HG02678 (cell line): ENCODE data around the gene RTN4IP1.
A peak's percentile ranks its signal among the peaks of the same experiment; 100 is the strongest.

Experiments used
- ATAC-seq: cut with Tn5 transposase; IDR thresholded peaks from one replicate; pipeline ENCODE4 v1.9.1; 2021; ENCODE audit warnings: mild to moderate bottlenecking, moderate library complexity; ENCODE audit not compliant: unreplicated experiment

The RTN4IP1 gene, protein sequence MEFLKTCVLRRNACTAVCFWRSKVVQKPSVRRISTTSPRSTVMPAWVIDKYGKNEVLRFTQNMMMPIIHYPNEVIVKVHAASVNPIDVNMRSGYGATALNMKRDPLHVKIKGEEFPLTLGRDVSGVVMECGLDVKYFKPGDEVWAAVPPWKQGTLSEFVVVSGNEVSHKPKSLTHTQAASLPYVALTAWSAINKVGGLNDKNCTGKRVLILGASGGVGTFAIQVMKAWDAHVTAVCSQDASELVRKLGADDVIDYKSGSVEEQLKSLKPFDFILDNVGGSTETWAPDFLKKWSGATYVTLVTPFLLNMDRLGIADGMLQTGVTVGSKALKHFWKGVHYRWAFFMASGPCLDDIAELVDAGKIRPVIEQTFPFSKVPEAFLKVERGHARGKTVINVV

DNA sequence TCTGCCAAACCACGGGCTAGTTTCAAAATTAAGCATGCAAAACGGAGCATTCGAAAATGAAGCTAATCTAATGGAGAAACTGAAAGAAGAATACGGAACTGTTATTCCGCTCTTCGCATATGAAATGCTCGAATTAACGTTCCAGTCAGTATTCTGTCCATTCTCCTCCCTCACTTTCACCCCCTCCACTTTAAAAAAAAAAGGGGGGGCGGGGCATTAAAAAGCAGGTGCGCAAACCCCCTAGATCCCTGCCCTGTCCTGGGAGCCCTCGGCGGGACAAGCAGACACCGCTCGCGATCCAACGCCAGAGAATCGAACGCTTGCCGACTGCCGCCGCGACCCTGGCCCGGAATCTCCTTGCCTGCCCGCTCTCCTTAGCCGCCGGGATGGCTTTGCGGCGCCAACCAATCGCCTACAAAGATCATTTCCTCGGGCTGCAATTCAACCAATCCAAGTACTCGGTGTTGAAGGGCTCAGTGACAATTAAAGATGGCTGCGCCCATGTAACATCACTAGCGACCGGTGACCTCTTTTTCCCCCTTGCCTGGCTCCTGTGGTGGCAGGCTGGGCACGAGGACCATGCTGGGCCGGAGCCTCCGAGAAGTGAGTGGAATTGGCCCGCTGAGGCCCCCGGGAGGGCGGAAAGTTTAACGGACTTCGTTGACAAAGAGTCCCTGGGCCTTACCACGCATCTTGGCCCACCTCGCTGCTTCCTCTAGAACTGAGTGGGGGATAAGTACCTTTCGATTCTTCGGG, at the start of gene RTN4IP1, which contains the start of gene QRSL1:
Gene RTN4IP1, minus strand, starts transcription at position 396 of the 756 bp plus-strand sequence. CDS start 477 bp downstream, outside the sequence.
Gene QRSL1, plus strand, starts transcription at position 476 of the 756 bp plus-strand sequence. Its CDS starts 104 bp downstream, at position 580.
- ATAC-seq, result peak; percentile 80

DNA sequence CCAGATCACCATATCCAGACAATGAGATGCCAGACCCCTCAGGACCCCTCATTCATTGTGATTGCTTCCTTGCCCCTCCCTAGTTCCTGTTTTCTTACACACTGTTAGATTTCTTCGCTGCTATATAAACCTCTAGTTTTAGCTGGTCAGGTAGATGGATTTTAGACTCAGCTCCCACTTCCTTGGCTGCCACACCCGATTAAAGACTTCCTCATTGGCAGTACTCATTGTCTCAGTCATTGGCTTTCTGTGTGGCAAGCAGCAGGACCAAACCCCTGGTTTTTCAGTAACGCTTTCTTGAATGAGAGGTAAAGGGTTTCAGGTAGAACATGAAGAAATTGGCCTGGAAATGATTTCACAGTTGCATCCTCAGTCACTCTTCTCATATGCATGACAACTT, 48.0 kb upstream of the RTN4IP1 start:
- no peak for ATAC-seq

DNA sequence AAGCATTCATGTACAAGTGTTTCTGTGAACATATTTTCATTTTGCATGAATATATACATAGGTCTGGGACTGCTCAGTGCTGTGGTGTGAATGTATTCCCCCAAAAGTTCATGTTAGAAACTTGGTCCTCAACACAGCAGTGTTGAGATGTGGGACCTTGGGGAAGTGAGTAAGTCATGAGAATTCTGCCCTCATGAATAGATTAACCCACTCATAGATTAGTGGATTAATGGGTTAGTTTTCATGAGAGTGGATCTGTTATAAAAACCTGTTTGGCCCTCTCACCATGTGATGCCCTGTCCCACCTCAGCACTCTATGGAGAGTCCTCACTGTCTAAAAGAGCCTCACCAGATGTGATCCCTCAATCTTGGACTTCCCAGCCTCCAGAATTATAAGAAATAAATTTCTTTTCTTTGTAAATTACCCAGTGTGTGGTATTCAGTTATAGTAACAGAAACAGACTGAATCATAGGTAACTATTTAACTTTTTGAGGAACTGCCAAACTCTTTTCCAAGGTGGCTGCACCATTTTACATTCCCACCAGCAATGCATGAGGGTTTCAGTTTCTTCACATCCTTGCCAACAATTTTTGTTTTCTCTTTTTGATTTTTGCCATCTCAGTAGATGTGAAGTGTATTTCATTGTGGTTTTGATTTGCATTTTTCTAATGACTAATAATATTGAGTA, 45.4 kb upstream of the RTN4IP1 start:
- ATAC-seq, result no peak

DNA sequence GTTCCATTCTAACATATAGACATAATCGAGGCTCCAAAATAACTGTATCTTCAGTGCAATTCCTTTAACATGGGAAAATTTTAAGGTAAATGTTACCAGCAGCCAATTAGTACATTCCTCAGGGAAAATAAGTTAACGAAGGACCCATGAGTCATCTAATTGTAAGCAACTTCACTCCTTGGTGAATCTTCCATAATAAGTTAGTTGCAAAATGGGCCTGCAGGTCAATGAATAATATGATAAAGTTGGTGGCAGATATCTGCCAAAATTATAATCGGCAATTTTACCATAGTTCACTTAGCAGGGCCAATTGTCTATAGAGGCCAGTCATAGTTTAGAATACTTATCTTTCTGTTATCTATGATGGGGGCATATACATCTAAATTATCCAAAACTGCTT, 42.4 kb upstream of the RTN4IP1 start:
- no peak for ATAC-seq

DNA sequence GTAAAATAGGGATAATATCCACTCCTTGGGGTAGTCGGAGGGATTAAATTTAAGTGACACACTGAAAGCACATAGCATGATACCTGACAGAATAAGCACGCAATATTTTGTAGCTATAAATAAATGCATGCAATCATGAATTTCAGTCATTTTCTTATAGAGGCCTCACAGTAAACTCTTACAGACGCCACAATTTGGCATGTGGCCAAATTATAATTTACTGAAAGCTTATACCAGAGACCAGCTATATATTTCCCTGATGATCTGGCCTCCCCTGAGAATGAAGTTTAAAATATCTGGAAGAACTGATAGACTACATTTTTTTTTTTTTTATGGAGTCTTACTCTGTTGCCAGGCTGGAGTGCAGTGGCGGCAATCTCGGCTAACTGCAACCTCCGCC, 40.9 kb upstream of the RTN4IP1 start:
- ATAC-seq, result no peak

DNA sequence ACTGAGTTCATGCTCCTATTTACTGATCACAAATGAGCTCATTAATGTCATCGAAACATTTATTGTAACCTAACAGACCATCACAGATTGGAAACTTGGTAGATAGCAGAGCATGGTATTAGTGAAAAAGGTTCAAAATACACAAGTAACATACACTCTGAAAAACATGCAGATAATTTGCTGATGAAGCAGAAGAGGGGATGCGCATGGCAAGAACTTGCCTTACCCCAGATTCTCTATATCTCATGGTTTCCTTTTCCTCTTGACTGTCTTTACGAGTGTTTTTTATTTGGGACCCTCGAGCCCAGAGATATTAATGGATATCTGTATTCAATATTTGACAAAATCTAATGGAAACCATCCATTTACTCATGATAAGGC, 37.7 kb upstream of the RTN4IP1 start:
- peak; percentile 23 for ATAC-seq

DNA sequence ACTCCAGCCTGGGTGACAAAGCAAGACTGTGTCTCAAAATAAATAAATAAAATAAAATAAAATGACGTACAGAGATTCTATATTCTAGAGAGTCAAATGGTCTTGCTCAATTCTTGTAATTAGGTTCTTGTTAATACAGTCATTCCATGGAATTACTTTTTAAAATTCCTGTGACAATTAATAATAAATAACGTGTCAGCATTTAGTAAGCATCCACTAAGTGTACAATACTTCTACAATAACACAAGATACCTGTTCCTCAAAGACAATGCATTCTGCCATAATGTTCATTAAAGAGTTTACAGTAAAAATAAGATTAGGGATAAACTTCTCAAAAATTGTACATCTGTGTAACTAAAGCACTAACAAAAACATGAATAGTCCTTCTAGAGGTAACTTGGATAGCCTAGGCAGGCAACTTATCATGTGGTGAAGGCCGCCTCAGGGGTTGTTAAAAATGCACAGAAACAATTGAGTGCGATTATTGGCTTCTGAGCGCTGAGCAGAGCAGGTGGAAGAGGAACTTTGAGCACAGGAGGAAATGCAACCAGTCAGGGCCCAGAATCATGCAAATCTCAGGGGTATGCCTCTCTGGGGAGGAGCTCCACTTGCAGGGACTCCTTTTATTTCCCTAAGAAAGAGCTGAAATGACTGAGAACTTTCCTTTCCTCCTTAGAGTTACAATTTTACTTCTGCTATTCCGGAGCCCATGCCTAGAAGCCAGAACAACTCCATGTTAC, 37.2 kb upstream of the RTN4IP1 start:
- peak; percentile 99 for ATAC-seq

DNA sequence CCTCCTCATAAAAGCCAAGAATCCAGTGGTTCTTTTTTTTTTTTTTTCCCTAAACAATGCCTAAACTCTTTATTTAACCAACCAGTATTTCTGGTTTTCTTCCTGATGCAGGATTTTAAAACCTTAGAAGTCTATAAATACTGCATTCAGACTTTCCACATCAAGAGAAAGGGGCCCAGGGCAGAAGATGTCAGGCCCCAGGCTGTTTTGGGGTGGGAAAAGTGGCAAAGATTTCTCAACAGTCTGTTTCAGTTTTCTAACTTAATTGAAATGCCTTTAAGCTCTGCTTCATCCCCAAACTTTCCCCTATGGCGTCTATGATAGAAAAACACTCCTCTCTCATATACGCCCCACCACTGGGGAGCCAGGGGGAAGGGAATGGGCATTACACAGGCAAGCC, 33.2 kb upstream of the RTN4IP1 start:
- ATAC-seq, result no peak

DNA sequence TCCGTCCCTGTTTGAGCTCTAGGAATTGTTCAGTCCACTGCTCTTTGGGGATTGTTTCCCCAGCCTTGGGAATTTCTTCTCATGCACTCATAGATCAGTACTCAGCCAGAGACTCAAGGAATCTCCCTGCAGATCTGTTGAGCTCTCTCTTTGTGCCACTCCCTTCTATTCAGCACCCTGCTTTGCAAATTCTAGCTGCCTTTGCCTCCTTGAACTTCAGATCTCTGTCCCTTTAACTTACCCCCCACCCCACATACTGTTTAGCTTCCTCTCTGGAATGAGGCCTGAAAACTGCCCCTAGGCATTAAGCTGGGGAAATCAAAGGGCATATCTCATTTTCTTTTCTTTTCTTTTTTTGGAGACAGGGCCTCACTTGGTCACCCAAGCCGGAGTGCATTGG, 30.6 kb upstream of the RTN4IP1 start:
- ATAC-seq, result no peak

DNA sequence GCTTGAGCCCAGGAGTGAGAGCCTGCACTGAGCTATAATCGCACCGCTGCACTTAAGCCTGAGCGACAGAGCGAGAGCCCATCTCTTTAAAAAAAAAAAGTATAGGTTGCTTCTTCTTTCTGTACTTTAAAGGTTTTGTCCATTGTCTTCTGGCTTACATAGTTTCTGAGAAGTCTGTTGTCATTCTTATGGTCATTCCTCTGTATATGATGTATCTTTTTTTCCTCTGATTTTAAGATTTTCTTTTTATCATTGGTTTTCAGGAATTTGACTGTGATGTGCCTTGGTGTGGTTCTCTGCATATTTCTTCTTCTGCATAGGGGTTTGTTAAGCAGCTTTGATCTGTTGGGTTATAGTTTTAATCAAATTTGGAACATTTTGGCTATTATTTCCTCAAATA, 29.2 kb upstream of the RTN4IP1 start:
- no peak for ATAC-seq

DNA sequence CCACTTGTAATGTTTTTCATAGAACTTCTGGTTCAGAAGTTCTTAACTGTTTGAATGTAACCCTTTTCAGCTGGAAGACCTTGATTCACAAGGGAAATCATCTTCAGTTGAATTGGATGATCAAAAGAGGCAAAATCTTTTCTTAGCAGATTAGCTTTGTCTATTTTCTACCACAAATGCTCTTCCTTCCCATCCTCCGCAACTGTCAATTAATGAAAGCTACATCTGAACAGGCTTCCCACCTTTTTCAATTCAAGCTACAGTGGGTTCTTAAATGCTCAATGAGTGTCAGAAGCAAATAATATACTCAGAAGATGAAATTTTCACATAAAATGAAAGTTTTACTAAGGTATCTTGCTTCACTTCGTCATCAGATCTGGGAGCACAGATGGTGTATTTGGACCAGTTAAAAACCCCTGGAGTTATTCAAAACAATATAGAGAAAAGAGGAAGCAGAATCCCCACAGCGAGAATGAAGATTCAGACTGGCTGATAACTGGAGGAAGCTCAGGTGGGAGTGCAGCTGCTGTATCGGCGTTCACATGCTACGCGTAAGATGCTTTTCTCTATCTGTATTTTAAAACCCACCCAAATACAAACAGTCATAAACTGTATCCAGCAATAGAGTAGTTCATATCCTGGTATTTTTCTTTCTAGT, 19.5 kb upstream of the RTN4IP1 start:
- ATAC-seq, result peak; percentile 94

DNA sequence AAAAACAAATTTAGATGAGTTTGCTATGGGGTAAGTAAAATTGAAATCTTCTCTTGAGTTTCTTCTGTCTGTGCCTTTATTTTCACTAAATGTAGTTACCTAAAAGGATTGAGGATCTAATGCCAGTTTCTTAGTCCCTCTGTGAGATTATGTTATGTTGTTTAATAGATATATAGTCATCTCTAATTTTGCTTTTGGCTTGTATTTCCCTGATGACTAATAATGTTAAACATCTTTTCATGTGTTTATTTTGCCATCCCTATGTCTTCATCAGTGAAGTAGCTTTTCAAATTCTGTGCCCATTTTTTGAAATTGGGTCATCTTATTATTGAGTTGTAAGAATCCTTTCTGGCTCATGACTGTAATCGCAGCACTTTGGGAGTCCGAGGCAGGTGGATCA, 13.8 kb upstream of the RTN4IP1 start:
- ATAC-seq, result no peak

DNA sequence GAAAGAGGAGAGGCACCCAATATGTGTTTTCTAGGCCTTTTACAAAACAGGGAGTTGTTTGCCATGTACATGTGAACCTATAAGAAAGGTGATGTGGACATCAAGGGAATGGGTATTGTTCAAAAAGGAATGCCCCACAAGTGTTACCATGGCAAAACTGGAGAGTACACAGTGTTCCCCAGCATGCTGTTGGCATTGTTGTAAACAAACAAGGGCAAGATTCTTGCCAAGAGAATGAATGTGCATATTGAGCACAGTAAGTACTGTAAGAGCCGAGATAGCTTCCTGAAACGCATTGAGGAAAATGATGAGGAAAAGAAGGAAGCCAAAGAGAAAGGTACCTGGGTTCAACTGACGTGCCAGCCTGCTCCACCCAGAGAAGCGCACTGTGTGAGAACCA, 13.2 kb upstream of the RTN4IP1 start:
- ATAC-seq, result no peak

DNA sequence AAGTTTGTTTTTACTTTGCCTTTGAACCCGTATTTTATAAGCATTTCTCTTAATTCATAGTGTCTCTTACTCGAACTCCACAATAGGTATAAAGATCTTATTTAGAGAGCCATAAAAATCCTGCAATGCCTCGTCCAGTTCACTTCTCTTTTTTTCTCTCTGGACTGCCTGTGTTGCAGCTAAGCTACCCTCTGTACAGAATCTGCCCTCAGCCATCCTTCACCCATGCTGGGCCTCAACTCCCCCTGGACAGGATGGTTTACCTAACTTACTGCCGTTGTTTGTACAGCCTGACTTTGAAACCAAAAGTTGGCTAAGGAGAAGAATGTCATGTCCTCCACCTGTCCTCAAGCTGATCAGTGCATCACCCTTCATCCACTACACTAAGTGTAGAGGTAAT, 10.5 kb upstream of the RTN4IP1 start:
- no peak for ATAC-seq

DNA sequence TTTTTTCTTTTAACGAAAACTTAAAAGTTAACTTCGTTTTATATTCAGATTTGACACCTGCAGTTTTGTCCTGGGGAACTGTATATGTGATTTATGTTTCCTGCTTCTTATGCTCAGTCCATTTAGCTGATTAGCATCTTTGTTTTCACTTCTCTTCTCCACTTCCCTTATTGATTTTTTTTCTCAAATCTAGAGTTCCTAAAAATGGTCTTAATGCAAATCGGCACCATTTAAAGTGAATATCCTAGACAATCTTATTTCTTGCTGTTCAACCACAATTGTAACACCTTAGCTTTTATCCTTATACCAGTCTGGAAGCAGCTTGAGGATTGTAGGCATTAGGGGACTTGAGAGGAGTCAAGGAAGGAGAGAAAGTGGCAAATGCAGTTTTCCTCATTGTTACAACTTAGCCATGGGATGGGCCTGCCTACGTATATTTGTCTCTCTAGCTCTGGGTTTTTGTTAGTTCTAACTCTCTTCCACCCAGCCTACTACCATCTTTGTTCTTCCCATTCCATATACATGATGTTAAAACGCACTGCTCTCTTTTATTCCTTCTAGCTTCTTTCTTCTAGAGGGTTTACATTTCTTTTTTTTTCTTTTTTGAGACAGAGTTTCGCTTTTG, 8.5 kb upstream of the RTN4IP1 start:
- peak; percentile 73 for ATAC-seq

DNA sequence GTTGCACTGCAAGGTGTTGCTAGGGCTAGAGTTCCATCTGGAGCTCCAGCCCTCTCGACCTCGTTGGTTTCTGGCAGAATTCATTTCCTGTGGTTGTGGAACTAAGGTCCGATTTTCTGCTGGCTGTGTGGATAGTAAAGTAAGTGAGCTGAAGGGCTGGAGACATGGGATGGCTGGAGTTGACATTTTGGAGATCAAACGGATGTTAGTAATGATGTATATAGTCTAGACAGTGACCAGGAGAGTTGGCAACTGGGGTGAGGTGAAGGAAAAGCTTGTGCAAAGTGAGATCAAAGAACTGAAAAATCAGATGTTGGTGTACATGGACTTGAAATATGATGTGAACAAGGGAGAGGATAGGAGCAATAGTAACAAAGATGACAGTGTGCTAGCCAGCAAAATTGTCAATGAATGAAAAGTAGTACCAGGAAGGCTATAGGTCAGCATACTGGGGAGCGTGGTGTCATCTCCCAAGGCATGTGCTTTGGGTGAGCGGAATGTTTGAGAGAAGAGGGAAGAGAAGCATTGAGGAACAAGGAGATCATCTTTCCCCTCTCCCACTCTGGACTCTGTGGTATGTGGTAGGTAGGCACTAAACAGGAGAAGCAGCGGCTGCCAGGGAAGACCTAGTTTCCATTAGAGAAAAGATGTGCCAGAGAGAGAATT, 7.9 kb upstream of the RTN4IP1 start:
- peak; percentile 22 for ATAC-seq

DNA sequence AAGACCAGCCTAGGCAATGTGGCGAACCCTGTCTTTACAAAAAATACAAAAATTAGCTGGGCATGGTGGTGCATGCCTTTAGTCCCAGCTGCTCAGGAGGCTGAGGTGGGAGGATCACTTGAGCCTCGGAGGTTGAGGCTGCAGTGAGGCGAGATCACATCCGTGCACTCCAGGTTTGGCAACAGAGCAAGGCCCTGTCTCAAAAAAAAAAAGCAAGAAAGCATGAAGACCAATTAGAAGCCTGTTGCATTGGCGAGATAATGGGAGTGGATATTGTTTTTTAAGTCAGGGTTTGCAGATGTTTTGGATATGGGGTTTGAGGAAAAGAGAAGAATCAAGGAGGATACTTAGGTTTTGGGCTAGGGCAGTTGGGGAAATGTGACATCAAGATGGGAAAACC, 5.3 kb upstream of the RTN4IP1 start:
- ATAC-seq, result no peak

DNA sequence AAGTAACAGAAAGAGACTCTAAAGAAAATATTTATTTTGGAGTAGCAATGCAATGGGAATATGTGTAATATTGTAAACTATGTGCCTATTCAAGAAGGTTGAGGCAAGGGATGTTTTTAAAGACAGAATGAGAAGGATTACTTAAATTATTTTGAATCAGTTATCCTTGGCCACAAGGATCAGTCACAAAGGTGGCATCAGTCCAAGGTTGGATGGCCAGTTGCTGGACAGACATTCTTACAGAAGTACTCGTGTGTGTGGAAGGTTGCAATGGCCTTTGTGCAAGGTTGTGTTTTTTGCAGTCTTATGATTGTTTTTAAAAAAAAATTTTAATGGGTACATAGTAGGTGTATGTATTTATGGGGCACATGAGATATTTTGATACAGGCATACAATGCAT, 2.0 kb upstream of the RTN4IP1 start:
- ATAC-seq, result no peak

DNA sequence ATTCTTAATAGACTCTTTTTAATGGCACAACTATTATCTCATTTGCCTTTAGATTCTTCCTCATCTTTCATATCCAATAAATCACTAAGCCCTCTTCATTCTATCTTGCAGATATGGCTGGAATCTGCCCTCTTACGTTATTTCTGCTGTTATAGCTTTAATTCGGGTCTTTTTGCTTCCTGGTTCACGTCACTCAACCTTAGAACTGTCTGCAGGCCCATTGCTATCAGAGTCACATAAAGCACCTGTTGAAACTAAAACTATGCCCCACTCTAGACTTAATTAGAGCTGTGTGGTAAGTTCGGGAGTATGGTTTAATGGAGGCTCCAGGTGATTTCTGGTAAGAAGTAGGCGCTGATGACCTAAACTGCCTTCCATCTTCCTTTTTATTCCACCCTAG, 1.1 kb upstream of the RTN4IP1 start:
- no peak for ATAC-seq

DNA sequence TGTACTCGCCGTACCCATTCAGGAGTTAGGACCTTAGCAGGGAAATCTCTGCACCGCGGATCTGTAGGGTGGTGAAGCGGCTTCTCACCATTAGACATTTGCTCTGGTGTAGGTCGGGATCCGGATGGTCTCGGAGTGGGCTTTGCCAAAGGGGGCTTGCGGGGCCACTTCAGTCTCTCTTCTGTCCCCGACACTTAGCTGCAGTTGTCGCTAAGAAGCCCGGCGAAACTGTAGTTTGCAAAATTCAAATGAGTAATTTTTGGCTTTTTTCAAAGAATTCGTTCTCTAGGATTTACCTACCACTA, 513 bp upstream of the RTN4IP1 start:
- ATAC-seq, result no peak
